Mucosa of rectum (tissue), 2 donors: Measurements from ENCODE around the gene GATAD2A.

ENCODE experiments used
- H3K27ac ChIP-seq, 2 donors: one replicate each; pipeline ENCODE4 v1.7.0; 2013; ENCODE audit warnings: inconsistent platforms in 2 of 2, low read depth in 2 of 2, low read length in 2 of 2
- H3K27me3 ChIP-seq, 2 donors: one replicate each; pipeline ENCODE4 v1.7.0; 2013; ENCODE audit warnings: low read length in 2 of 2; ENCODE audit not compliant: control insufficient read depth in 2 of 2, insufficient read depth in 2 of 2
- H3K36me3 ChIP-seq, 2 donors: one replicate each; pipeline ENCODE4 v1.7.0; 2013; ENCODE audit warnings: low read length in 2 of 2; ENCODE audit not compliant: control insufficient read depth in 2 of 2, insufficient read depth in 2 of 2
- H3K4me1 ChIP-seq, 2 donors: one replicate each; pipeline ENCODE4 v1.7.0; 2013; ENCODE audit warnings: low read length in 2 of 2, mild to moderate bottlenecking in 1 of 2; ENCODE audit not compliant: control insufficient read depth in 2 of 2, insufficient read depth in 2 of 2
- H3K4me3 ChIP-seq, 2 donors: one replicate each; pipeline ENCODE4 v1.7.0; 2013; ENCODE audit warnings: low read length in 2 of 2
- H3K9ac ChIP-seq, 2 donors: one replicate each; pipeline ENCODE4 v1.7.0; 2013; ENCODE audit warnings: low read length in 2 of 2, low read depth in 1 of 2, mild to moderate bottlenecking in 1 of 2
- H3K9me3 ChIP-seq, 2 donors: one replicate each; pipeline ENCODE4 v1.7.0; 2013; ENCODE audit warnings: low read length in 2 of 2; ENCODE audit not compliant: control insufficient read depth in 2 of 2
- donor health status: healthy.
- donor health status: Normal muscosa, but diverticular disease.

GATAD2A gene

DNA sequence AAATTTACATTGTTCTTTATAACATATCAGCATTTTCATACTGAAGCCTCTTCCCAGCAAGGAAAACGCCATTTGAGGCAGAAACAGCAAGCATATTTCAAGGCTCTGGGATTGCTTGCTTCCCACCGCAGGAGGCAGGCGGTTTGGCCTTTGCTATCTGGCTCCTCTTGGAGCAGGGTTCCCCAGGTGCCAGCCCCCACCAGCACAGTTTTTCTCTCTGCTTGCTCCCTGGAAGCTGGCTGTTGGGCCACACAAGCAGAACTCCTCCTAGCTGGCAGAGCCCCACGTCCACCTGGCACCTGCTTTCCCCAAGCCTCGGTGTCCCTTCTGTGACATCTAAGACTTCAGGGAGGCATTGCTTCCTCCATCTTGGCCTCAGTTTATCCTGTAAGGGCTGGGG is 16.7 kb downstream of the GATAD2A start:
- Histone ChIP-seq H3K27me3 (no peaks in the 10 kb centered on the region), H3K27ac (no peak overlapping the region), H3K4me1 (peaks cover 4 to 5% of the 10 kb centered on the region in 2 donors), H3K36me3 (peaks cover 0 to 3% of the 10 kb centered on the region in 2 donors), H3K9ac (no peak overlapping the region), H3K9me3 (no peaks in the 10 kb centered on the region), H3K4me3 (no peak overlapping the region)

DNA sequence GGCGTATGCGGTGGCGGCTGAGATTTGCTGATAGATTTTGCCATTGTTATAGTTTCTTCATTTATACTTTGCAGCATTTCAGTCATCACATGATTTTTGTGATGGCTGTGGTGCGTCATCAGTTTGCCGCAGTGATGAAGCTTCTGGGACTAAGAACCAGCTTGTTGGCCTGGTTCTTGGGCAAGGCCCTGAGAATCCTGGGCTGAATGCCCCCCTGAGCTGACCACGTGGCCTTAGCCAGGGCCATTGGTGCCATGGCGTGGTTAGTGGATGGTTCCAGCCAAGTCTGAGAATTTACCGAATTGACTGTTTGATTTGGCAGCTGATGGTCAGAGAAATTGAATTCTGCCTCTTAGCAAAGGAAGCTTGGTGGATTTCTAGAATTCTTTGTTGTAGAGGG is 17.8 kb downstream of the GATAD2A start:
- Histone ChIP-seq H3K9me3 (no peaks in the 10 kb centered on the region), H3K4me1 (peaks cover 4 to 5% of the 10 kb centered on the region in 2 donors), H3K9ac (no peak overlapping the region), H3K36me3 (peaks cover 2 to 3% of the 10 kb centered on the region in 2 donors), H3K27ac (no peak overlapping the region), H3K27me3 (no peaks in the 10 kb centered on the region), H3K4me3 (no peak overlapping the region)

DNA sequence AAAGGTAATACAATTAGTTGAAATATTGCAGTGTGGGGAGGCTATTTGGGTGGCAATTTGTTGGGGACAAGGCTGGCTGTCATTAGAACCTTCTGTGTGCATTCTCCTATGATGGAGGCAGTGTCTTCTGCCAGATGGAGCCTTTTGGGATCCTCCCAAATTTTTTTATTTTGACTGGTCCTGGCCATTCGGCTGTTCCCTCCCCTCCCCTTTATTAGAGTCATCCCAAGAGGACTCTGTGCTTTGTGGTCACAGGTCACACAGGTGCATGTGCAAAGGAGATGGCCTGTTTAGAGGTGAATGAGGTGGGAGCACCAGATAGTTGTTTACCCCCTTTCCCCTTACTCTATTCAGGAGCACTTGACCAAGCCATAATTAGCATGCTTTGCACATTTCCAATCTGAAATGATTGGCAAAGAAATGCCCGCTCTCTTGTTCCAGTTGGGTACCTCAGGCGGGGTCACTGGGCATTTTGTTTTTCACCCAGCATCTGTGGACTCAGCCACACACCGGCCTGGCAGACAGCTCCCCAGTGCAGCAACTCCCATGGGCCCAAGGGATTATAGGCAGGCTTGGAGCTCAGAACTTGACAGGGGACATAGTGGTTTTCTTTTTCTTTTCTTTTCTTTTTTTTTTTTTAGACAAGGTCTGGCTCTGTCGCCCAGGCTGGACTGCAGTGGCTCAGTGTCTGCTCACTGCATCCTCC is 19.8 kb downstream of the GATAD2A start:
- H3K36me3 ChIP-seq = peaks cover 2 to 3% of the 10 kb centered on the region in 2 donors
- peaks cover 0 to 2% of the 10 kb centered on the region in 2 donors for H3K4me1 ChIP-seq
- no peak overlapping the region for H3K4me3 ChIP-seq
- no peak overlapping the region for H3K9ac ChIP-seq
- no peak overlapping the region for H3K27ac ChIP-seq
- H3K27me3 ChIP-seq = no peaks in the 10 kb centered on the region
- H3K9me3 ChIP-seq = no peaks in the 10 kb centered on the region

- H3K27ac ChIP-seq = no peak overlapping the region
- H3K4me3 ChIP-seq = no peak overlapping the region
- no peaks in the 10 kb centered on the region for H3K27me3 ChIP-seq
- peaks cover 0 to 2% of the 10 kb centered on the region in 2 donors for H3K4me1 ChIP-seq
- H3K9me3 ChIP-seq = no peaks in the 10 kb centered on the region
- peaks cover 0 to 2% of the 10 kb centered on the region in 2 donors for H3K36me3 ChIP-seq
- peak overlapping the region in 1 of 2 donors; percentile 14 for H3K9ac ChIP-seq
Observed at GRCh38 chr19:19426216-19426615, 20.7 kb downstream of the GATAD2A start.

DNA sequence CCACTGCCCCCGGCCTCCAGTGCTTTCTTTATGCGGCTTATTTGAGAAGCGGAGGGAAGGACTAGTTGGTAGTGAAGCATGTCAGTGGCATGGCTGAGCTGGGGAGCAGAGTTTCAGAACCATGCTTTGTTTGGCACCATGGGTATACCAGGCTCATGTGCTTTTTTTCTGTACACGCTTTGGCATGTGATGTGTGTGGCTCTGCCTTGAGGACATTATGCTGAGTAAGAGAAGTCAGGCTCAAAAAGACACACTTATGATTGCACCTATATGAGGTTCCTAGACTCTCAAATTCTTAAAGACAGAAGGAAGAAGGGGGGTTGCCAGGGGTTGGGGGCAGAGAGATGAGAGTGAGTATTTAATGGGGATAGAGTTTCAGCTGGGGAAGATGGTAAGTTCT is 21.3 kb downstream of the GATAD2A start:
- H3K9me3 ChIP-seq = no peaks in the 10 kb centered on the region
- H3K4me1 ChIP-seq = peaks cover 0 to 2% of the 10 kb centered on the region in 2 donors
- H3K4me3 ChIP-seq = no peak overlapping the region
- no peaks in the 10 kb centered on the region for H3K27me3 ChIP-seq
- H3K27ac ChIP-seq = no peak overlapping the region
- peaks cover 0 to 2% of the 10 kb centered on the region in 2 donors for H3K36me3 ChIP-seq
- H3K9ac ChIP-seq = no peak overlapping the region

- no peaks in the 10 kb centered on the region for H3K27me3 ChIP-seq
- no peak overlapping the region for H3K4me3 ChIP-seq
- no peak overlapping the region for H3K27ac ChIP-seq
- peaks cover 0 to 2% of the 10 kb centered on the region in 2 donors for H3K36me3 ChIP-seq
- H3K4me1 ChIP-seq = peaks cover 0 to 2% of the 10 kb centered on the region in 2 donors
- no peaks in the 10 kb centered on the region for H3K9me3 ChIP-seq
- no peak overlapping the region for H3K9ac ChIP-seq
Observed at GRCh38 chr19:19427302-19427701, 21.8 kb downstream of the GATAD2A start.

DNA sequence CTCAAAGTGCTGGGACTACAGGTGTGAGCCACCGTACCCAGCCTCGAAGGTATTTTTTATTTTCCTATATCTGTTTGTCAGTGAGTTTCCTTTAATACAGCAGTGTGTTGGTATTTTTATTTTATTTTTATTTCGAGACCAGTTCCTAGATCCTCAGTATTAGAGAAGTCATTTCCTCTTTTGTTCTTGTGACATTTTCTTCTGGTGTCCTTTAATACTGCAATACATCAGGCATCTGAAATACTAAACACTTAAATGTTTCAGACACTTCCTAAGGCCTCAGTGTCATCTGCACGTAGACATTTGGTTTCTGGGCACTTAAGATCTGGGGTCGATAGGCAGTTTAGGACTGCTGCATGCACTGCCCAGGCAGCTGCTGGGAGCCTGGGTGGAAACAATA is 22.5 kb downstream of the GATAD2A start:
- H3K9me3 ChIP-seq = no peaks in the 10 kb centered on the region
- peaks cover 0 to 2% of the 10 kb centered on the region in 2 donors for H3K36me3 ChIP-seq
- no peak overlapping the region for H3K9ac ChIP-seq
- H3K27me3 ChIP-seq = no peaks in the 10 kb centered on the region
- no peak overlapping the region for H3K4me3 ChIP-seq
- no peak overlapping the region for H3K27ac ChIP-seq
- H3K4me1 ChIP-seq = peaks cover 0 to 2% of the 10 kb centered on the region in 2 donors

GRCh38 chr19:19428746-19429145 is 23.3 kb downstream of the GATAD2A start:
- Histone ChIP-seq H3K4me1 (peaks cover 0 to 2% of the 10 kb centered on the region in 2 donors), H3K4me3 (no peak overlapping the region), H3K9me3 (no peaks in the 10 kb centered on the region), H3K27me3 (no peaks in the 10 kb centered on the region), H3K36me3 (peaks cover 0 to 2% of the 10 kb centered on the region in 2 donors), H3K27ac (no peak overlapping the region), H3K9ac (no peak overlapping the region)

DNA sequence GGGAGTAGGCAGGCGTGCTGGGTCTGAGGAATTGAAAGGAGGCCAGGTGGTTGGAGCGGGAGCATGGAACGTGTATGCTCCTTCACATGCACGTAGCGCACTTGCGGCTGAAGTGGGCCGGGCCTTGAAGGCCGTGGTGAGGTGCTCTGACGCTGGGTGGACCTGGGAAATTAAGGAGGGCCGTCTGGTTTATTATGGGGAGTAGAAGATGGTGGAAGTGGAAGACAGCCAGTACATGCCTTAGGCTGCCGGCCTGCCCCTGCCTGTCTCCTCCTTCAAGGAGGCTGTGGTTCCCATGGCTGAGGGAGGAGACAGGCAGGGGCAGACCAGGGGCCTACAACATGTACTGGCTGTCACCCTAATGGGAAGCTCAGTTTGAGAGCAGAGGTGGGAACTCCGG is 23.9 kb downstream of the GATAD2A start:
- Histone ChIP-seq H3K4me1 (peaks cover 0 to 2% of the 10 kb centered on the region in 2 donors), H3K4me3 (no peak overlapping the region)

GRCh38 chr19:19432732-19433131 is 27.3 kb downstream of the GATAD2A start:
- Histone ChIP-seq H3K36me3 (peaks cover 0 to 5% of the 10 kb centered on the region in 2 donors), H3K4me1 (peaks cover 0 to 5% of the 10 kb centered on the region in 2 donors), H3K9me3 (no peaks in the 10 kb centered on the region), H3K27ac (no peak overlapping the region), H3K27me3 (no peaks in the 10 kb centered on the region), H3K9ac (no peak overlapping the region), H3K4me3 (no peak overlapping the region)

More for the DNA sequence above, 23.9 kb downstream of the GATAD2A start:
- Histone ChIP-seq H3K27ac (no peak overlapping the region), H3K9ac (no peak overlapping the region), H3K27me3 (no peaks in the 10 kb centered on the region), H3K36me3 (peaks cover 0 to 2% of the 10 kb centered on the region in 2 donors), H3K9me3 (no peaks in the 10 kb centered on the region)
